C4-2B (cell line): ENCODE results near the gene RNF11.

Source experiments
- H3K27ac ChIP-seq: fragments of 450-650 bp; 2 replicates; pipeline ENCODE4 v1.5.1; 2017
- ZFX ChIP-seq: fragments of 450-650 bp; IDR thresholded peaks from 2 replicates; pipeline ENCODE4 v1.6.1; 2017
- TF ChIP-seq, protein P1 (sequence below): fragments of 450-650 bp; conservative IDR thresholded peaks from 2 replicates; pipeline ENCODE4 v1.5.1; 2017; ENCODE audit warnings: mild to moderate bottlenecking

RNF11 gene

GRCh38 chr1:51283979-51284378 is 47.9 kb downstream of the RNF11 start:
- TF ChIP-seq, protein P1, sequence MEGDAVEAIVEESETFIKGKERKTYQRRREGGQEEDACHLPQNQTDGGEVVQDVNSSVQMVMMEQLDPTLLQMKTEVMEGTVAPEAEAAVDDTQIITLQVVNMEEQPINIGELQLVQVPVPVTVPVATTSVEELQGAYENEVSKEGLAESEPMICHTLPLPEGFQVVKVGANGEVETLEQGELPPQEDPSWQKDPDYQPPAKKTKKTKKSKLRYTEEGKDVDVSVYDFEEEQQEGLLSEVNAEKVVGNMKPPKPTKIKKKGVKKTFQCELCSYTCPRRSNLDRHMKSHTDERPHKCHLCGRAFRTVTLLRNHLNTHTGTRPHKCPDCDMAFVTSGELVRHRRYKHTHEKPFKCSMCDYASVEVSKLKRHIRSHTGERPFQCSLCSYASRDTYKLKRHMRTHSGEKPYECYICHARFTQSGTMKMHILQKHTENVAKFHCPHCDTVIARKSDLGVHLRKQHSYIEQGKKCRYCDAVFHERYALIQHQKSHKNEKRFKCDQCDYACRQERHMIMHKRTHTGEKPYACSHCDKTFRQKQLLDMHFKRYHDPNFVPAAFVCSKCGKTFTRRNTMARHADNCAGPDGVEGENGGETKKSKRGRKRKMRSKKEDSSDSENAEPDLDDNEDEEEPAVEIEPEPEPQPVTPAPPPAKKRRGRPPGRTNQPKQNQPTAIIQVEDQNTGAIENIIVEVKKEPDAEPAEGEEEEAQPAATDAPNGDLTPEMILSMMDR, result no peak
- H3K27ac ChIP-seq, result no peak overlapping the region

GRCh38 chr1:51284487-51284954 is 48.4 kb downstream of the RNF11 start:
- TF ChIP-seq, protein P1, result no peak
- no peak for TF ChIP-seq ZFX
- H3K27ac ChIP-seq, result no peak overlapping the region

GRCh38 chr1:51285055-51285454 is 49.0 kb downstream of the RNF11 start:
- H3K27ac ChIP-seq, result no peak overlapping the region
- TF ChIP-seq ZFX, result no peak
- TF ChIP-seq, protein P1, result no peak

- no peak for TF ChIP-seq ZFX
Measured at GRCh38 chr1:51287966-51288365, 51.9 kb downstream of the RNF11 start.

GRCh38 chr1:51288578-51288977 is 52.5 kb downstream of the RNF11 start:
- TF ChIP-seq, protein P1, result no peak

More at GRCh38 chr1:51287966-51288365, 51.9 kb downstream of the RNF11 start:
- H3K27ac ChIP-seq, result no peak overlapping the region

GRCh38 chr1:51289676-51290488 is 53.8 kb downstream of the RNF11 start:
- H3K27ac ChIP-seq, result no peak overlapping the region
- TF ChIP-seq, protein P1, result no peak
- no peak for TF ChIP-seq ZFX

More at GRCh38 chr1:51288578-51288977, 52.5 kb downstream of the RNF11 start:
- no peak overlapping the region for H3K27ac ChIP-seq

- no peak for TF ChIP-seq ZFX
- TF ChIP-seq, protein P1, result no peak
- H3K27ac ChIP-seq, result no peak overlapping the region
Measured at GRCh38 chr1:51290489-51290847, 54.4 kb downstream of the RNF11 start.
